Inflammatory macrophage treated with lipopolysaccharide for 4 hours (primary cell): Measurements from ENCODE around the gene TJAP1.
A peak's percentile ranks its signal among the peaks of the same experiment; 100 is the strongest.
"Not testable (repeated sequence)": the region's sequence is repeated elsewhere in the genome, so short reads cannot be mapped to it uniquely, and the experiment has no call there.

ENCODE experiments used
- DNase-seq: peaks from one replicate; pipeline ENCODE4 v3.0.0-alpha.2; 2020

TJAP1 gene

DNA sequence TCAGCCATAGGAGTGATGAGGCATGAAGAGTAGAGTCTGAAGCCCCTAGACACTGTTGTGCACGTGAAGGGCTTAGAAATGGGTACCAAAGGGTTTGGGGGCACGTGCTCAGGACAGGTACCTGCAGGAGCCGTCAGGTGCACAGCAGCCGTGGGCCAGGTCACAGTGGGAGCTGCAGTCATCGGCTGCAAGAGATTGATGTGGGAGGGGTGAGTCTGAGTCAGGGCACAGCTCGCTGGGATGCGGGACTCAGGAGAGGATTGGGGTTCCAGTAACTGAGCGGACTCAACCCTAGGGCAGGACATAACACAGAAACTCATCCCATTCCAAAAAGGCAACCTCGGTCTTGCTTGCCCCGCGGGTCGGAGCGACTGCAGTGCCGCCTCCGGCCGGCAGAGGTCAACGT, 23.1 kb upstream of the TJAP1 start:
- DNase-seq: no peak

DNA sequence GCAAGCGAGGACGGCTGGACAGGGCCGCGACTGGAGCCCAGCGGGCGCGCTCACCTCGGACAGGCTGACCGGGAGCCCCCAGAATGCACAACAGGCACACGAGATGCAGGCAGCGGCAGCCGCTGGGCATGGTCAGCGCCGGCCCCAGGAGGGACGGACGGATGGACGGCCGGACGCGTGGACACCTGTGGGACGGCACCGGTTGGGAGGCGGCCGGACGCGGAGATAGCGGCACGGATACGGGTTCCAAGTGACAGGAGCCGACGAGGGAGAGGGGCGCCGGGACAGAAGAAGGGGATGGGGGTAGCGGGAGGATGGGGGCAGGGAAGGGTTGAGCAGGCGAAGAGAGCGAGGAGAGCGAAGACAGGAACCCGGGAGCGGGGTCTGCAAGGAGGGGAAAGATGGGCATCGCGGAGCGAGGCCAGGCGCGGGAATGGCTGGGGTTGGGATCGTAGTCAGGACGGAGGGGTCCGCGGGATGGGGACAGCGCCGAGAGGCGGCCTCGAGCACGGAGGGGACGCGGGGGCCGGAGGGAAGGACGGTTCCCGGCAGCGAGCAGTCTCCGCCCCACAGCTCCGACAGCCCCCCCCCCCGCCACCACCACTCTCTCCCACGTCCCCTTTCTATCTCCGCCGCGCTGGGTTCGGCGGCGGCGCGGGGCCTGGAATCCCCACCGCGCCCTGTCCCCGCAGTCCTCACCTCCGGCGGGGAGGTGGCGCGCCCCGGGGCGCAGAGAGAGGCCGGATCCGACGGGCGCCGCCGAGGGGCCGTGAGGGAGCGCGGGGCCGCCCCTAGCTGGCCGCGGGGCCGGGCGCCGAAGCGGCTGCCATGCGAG, 22.5 kb upstream of the TJAP1 start:
- peak; percentile 79 for DNase-seq

DNA sequence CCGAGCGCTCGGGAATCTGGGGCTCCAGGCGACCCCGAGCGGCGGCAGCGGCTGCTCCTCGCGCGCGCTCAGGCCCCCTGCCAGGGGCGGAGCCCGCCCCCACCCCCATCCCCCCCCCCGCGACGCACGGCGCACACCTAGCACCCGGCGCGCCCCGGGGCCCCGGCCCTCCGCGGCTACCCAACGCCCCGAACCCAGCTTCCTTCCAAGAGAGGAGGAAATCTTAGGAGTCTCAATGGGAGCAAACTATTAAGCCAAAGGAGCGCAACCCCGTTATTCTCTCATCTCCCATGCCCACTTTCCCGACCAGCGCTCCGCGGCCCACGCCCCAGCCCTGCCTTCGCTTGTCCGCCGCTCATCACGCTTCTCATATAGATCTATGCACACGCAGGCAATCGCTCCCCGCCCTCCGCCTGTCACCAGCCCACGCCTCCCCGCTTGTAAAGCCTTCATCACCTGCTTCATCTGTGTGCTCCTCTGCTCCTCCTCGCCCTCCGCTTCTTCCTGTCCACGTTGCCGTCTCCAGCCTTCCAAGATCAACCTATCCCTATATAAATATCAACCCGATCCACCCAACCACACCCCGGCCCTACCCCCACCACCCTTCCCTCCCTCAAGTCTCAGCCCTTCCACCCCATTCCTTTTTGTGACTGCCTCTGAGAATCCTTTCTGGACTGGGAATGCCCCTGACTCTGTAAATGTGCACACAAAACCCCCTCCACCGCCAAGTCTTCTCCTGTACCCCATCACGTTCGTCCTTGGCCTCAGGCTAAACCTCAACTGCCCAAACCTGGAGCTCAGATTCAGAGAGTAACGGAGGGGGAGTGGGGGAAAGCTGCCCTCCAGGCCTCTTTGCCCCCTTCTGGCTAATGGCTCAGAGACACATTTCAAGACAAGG, 21.6 kb upstream of the TJAP1 start, which contains the start of gene DLK2:
DLK2 (minus strand) TSS at position 18 of the 898 bp plus-strand sequence. CDS start 723 bp downstream, outside the sequence.
- peak; percentile 14 for DNase-seq

DNA sequence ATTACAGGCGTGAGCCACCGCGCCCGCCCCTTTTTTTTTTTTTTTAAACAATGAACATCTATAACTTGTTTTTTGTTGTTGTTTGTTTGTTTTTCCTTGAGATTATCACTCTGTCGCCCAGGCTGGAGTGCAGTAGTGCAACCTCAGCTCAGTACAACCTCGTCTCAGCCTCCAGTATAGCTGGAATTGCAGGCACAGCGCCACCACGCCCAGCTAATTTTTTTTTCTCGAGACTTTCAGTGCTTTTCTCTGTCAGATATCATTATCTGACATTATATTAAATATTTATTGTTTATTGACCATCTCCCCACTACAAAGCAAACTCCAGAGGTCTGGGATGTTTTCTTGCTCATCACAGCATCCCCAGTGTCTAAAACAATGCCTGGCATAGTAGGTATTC, 19.7 kb upstream of the TJAP1 start:
- DNase-seq: no peak

DNA sequence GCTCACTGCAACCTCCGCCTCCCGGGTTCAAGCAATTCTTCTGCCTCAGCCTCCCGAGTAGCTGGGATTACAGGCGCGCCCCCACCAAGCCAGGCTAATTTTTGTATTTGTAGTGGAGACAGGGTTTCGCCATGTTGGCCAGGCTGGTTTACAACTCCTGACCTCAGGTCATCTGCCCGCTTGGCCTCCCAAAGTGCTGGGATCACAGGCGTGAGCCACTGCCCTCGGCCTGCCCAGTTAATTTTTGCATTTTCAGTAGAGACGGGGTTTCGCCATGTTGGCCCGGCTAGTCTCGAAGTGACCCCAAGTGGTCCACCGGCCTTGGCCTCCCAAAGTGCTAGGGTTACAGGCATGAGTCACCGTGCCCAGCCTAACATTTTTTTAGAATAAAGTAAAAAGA, 19.2 kb upstream of the TJAP1 start:
- DNase-seq: not testable (repeated sequence)

DNA sequence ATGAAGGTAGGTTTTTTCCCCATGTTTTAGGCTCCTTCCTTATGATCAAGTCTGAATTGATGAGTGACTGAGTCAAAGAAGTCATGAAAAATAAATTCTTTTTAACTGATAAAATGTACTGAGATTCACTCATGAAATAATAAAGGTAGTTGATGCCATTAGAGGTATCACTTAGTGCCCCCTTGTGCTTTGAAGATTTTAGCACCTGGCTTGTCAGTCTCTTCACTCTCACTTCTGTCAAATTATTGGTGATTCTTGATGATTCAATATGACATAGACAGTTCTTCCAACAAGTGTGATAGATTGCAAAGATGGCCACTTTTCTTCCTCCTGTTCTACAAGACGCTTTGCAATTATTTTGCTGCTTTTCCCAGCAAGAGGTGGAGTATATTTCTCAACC, 17.8 kb upstream of the TJAP1 start:
- DNase-seq: no peak

DNA sequence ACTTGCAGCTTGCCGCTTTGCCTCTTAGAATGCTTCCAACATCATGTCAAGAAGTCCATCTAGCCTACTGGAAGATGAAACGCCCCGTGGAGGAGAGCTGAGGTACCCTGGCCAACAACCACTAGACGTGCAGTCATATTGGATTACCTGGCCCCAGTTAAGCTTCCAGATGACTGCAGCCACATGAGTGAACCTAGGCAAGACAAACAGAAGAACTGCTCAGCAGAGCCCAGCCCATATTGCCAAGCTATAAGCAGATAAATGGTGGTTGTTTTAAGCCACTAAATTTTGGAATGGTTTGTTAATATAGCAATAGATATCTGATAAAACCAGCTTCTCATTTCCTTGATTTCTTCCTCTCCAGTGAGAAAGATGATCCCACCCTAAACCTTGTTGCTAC, 17.3 kb upstream of the TJAP1 start:
- DNase-seq: no peak

DNA sequence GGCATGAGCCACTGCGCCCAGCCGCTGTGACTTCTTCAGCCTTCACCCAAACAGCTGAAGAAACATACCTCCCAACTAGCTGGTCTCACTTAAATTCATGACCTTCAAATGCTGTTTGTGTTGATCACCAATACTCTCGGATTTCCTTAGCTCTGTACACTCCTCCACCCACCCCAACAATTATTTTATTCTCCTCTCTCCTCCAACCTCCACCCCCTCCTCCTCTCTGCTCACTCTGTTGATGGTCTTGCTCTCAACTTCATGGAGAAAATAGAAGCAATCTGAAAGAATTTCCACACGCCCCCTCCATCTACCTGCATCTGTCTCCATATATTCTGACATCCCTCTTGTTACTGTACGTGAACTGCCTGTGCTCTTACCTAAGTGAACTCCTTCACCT, 15.4 kb upstream of the TJAP1 start:
- DNase-seq: no peak

DNA sequence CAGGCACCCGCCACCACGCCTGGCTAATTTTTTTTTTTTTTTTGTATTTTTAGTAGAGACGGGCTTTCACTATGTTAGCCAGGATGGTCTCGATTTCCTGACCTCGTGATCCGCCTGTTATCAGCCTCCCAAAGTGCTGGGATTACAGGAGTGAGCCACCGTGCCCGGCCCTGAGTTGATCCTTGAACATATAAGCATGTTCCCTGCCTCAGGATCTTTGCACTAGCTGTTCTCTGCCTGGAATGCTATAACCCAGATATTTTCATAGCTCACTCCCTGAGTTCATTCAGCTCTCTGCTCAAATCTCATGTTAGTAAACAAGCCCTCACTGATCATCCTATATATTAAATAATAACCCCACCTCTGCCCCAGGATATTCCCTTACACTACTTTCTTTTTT, 13.0 kb upstream of the TJAP1 start:
- DNase-seq: no peak

DNA sequence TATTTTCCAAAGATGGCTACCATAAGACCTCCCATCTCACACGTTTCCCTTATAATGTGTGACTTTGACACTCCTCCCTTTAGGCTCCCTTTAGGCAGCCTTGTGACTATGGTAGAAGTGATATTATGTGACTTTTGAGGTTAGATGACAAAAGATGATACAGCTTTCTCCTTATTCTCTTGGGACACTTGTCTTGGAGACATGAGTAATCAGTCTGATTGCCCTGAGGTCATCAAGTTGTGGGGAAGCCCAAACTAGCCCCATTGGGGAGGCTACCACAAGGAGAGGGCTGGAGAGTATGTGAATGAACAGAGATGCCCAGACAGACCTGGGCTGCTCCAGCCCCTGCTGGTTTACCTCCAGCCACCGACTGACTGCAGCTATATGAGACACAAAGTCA, 11.4 kb upstream of the TJAP1 start:
- DNase-seq: peak; percentile 77

DNA sequence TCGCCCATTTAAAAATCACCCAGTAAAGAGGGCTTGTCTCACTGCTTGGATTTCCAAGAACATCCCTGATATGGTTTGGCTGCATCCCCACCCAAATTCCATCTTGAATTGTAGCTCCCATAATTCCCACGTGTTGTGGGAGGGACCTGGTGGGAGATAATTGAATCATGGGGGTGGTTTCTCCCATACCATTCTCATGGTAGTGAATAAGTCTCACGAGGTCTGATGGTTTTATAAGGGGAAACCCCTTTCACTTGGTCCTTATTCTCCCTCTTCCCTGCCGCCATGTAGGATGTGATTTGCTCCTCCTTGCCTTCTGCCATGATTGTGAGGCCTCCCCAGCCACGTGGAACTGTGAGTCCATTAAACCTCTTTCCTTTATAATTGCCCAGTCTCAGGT, 10.1 kb upstream of the TJAP1 start:
- DNase-seq: peak; percentile 25

DNA sequence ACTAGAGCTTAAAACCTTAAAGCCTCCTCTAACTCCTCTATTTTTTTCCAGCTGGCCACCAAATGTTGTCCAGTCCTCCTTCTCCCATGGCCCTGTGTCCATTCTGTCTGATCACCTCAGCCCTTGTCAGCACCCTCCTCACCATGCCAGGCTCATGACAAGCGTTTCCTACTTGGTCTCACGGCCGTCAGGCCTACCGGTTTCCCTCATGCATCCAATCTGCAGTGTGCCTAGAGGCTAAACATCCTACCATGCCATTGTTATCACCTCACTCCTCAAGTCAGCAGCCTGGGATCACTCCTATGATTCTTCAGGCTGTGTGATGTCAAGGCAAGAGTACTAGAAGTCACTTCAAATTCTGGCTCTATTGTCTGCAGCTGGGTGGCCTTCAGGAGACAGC, 9.6 kb upstream of the TJAP1 start:
- DNase-seq: no peak

DNA sequence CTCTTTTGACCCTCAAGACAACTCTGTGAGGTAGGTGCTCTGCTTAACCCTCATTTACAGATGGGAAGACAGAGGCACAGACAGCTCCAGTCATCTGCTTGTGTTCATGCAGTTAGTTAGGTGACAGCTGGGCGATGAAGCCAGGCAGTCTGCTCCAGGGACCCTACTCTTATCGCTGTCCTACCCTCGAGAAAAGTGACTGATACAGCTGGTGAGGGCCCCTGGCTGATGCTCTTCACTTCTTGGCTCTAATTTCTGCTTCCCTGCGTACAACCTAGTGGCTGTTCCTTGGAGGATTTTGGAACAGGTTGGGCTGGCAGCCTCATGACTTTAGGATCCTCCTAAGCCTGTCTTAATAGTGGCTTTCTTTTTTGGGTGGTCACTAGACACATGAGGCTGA, 9.1 kb upstream of the TJAP1 start:
- no peak for DNase-seq

DNA sequence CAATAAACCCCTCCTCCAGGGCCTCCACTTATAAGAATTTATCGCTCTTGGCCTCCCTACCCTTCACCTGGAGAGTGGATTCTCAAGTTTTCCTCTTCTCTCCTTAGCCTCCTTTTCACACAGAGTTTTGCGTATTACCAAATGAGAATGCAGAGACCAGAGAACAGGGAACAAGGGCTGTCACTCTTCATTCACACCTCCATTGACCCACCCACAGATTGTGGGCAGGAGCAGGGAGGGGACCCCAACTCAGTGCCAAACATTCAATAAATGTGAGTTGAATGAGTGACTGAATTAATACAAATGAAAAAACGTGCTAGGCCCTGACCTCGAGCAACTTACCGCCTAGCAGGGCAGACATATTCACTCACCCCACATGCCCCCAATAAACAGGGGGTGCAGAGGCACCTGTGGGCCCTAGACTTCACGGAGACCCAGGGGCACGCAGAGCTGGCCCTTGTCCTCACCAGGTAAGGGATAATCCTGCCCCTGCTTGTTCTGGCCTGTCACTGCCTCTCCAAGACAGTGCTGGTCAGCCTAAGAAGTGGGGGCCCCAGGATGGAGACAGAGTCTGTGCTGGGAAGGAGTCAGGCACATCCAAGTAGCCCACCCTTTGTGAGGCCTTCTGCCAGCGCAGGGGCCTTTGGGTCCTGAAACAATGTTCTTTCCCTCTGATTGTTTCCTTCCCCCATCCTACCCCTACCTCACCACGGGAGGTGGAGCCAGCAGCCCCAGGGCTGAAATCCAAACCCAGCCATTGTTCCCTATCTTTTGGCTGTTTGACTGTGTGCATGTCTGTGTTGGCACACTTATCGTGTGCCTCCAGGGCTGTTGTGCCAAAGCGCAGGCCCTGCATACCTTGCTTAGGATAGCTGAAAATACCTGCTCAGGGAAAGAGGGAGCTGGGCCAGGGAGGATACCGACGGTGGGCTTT, 8.4 kb upstream of the TJAP1 start:
- no peak for DNase-seq

DNA sequence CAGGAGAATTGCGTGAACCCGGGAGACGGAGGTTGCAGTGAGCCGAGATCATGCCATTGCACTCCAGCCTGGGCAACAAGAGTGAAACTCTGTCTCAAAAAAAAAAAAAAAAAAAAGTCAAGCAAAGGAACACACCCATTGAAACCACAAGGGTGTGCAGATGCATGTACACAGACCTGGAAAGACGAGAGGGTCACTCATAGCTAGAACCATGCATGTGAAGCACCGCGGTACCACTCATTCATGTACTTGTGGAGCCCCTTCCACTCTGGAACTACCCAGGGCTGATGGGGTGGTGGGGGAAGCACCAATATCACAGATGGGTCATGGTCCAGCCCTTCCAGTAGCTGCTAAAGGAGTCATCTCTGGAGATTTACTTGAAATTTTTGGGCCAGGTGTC, 7.4 kb upstream of the TJAP1 start:
- DNase-seq: no peak

DNA sequence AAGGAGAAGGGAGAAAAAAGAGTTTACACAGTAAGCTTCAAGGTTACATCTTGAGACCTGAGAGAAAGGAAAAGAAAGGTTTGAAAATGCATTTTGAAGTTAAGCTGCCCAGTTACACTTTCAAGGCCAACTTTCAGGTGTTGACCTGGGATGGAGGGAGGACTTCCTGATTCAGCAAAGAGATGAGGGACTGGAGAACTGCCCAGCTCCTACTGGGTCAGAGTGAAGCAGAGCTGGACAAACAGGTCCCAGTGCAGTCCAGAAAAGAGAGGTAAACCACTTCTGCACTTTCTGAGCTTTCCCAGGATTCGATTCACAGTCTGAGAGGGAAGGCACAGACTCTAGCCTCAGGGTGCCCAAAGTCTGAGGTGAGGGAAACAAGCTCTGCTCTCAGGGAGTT, 6.0 kb upstream of the TJAP1 start:
- no peak for DNase-seq

DNA sequence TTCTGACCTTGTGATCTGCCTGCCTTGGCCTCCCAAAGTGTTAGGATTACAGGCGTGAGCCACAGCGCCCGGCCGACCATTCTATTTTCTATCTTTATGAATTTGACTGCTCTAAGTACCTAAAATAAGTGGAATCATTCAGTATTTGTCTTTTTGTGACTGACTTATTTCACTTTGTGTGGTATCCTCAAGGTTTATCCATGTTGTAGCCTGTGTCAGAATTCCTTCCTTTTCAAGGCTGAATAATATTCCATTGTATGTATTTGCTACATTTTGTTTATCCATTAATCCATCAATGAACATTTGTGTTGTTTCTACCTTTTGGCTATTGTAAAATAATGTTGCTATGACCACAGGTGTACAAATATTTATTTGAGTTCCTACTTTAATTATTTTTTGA, 4.9 kb upstream of the TJAP1 start:
- DNase-seq: no peak

DNA sequence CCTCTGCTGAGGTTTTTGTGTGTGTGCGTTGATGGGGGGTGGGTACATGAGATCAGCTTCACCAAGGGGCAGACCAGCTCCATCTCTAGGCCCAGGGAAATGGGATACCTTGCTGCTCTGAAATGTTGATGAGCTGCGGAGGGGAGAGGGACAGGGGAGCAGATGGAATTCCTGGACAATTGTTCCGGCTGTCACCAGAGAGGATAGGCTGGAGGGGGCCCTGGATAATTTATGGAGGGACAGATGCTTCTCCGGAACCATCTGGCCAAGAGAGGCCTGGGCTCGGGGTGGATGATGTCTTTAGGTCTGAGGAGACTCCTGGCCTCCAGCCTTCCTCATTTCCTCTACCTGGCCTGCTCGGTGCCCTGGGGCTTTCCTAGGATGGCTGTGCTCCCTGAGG, 1.9 kb upstream of the TJAP1 start:
- DNase-seq: no peak

DNA sequence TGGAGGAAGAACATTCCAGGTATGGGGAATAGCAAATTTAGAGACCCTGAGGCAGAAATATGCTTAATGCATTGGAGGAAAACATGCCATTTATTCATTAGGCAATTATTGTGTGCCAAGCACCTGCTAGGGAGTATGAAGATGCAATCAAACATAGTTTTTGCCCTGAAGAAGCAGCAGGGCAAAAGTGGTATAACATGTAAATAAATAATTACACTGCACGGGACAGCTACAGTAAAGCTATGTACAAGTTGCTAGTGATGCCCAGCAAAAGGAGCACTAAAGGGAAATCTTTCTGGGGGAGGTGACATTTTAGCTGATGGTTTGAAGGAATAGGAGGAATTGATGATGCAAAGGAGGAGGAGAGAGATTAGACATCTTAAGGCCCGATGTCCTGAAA, 624 bp upstream of the TJAP1 start:
- no peak for DNase-seq

DNA sequence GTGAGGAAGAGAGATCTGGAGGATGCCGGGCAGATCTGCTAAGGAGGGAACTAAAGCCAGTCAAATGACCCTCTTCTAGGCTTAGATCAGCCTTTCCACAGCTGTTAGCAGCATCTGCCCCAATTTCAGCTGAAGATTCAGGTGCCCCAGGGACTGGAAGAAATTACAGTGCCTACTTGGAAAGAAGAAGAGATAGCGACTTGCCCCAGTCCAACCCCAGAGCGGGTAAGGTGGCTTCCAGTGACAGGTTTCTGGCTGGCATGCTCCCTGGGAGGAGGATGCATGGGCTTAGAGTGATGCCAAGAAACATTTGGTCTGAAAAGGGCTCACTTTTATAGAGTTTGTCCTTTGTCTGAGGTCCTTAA, 620 bp downstream of the TJAP1 start:
- DNase-seq: no peak

DNA sequence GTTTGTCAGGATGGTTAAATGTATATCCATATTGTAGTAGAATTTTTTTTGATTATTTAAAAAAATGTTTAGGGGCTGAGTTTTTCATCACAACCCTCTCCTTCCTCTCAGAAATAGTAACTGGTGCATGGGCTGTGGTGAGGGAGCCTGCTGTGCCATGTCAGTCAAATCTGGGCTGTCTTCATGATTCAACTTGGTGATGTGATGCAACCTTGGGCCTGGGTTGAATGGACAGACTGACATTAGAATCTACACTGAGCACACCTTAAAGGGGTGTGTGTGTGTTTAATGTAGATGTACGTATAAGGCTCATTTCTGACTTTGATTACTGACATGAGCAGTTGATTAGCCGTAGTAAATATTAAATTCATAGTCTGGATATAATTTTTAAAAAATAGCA, 3.7 kb downstream of the TJAP1 start:
- DNase-seq: peak; percentile 6

DNA sequence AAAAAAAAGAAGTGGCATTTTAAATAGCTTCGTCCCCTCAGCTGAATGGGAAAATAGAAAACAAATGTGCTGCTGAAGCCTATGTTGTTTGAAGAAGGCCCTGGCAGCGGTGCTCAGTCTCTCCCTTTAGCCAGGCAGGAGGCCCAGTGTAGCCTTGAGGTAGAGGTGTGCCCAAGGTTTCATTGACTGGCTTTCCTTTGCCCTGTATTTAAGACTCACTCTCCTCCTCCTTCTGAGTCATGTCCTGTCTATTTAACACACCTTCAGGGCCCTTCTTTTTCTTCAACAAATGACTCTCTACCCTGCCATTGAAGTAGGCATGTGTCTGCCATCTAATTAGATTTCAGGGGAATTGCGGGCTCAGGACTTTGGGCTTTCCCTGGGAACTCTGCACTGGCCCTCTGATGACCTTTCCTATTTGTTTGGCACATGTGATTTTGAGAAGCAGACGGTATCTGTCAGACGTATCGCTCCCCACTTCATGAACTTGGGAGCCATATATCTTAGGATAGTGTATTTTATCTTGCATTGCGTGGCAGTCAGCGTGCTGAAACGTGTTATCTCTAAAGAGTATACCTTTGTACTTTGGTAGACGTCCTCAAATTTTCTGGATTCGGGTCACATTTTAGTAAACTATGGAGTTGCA, 4.3 kb downstream of the TJAP1 start:
- DNase-seq: no peak
